ENCODE data around the gene NEURL2. TPM values are rescaled to one million over a fixed set of nuclear protein-coding genes. Genes with fewer than 3 reads are reported as not detected.
A peak's percentile ranks its signal among the peaks of the same experiment; 100 is the strongest.
"Not testable (repeated sequence)": the region's sequence is repeated elsewhere in the genome, so short reads cannot be mapped to it uniquely, and the experiment has no call there.

Gene NEURL2
- total and polyA plus RNA-seq, 10 of the 15 experiments (the other 5 are each of a cell fraction or from before 2014, with no cell fraction given), result 0.53 to 7.0 (median 2.7) TPM

DNA sequence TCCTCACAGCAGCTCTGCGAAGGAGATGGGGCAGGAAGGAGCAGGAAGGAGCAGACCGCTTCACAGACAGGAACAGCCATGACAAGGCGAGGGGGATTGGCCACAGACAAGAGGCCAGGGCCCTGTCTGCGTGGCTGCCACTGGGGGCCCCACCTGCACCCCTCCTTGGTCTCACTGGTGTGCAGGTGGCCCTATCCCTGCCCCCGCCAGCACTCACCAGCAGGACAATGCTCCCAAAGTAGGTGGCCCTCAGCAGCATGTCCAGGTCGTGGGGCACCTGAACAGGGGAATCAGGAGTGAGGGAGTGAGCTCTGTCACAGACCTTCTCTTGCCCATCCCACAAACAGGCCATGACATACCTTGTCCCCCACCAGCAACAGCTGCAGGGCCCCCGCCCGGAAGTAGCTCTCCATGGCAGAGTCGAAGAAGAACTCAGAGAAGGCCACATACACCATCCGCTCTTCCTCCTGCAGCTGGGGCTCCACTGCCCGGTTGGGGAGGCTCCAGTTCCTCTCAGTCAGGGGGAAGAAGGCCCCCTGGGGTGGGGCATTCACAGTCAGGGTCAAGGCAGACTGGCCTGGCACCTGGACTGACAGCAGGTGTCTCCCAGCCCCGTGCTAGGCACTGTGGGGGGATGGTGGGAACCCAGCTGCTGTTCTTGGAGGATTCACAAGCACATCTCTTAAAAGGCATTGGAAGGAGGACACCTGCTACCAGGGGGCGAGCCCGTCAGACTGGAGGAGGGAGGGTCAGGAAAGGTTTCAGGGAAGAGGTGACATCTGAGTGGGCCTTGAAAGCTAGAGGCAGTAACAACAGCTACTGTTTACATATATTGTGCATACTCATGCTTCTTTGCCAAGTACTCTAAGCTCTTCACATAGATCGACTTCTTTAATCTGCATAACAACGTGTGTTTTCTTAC, 13.8 kb upstream of the NEURL2 start (continued):
- TF ChIP-seq, protein P1, sequence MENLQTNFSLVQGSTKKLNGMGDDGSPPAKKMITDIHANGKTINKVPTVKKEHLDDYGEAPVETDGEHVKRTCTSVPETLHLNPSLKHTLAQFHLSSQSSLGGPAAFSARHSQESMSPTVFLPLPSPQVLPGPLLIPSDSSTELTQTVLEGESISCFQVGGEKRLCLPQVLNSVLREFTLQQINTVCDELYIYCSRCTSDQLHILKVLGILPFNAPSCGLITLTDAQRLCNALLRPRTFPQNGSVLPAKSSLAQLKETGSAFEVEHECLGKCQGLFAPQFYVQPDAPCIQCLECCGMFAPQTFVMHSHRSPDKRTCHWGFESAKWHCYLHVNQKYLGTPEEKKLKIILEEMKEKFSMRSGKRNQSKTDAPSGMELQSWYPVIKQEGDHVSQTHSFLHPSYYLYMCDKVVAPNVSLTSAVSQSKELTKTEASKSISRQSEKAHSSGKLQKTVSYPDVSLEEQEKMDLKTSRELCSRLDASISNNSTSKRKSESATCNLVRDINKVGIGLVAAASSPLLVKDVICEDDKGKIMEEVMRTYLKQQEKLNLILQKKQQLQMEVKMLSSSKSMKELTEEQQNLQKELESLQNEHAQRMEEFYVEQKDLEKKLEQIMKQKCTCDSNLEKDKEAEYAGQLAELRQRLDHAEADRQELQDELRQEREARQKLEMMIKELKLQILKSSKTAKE (IDR thresholded peaks at IDR 0.05; ENCODE audit: low read depth, poor library complexity, severe bottlenecking), result no peak

DNA sequence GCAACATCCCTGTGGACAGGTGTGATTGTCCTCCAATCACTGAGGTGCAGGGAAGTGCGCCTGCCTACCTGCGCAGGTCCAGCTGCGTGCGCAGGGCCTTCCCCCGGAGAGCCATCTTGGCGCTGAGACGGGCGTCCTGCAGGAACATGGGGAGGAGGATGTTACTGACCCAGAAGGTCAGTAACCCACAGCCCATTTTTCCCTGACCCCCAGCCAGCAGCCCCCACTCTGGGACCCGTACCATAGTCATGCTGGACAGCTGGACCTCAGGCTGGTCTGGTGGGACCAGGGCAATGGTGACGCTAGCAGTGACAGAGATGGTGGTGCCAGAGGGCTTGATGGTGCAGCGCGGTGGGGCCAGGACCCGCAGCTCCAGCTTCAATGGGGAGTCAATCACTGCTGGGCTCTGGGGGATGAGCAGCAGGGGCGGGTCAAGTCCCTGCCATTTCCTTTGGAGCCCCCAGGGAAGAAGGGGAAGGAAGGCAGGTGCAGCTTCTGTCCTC, 11.2 kb upstream of the NEURL2 start:
- H3K27ac ChIP-seq (ENCODE audit: control insufficient read depth, insufficient read depth), result no peak overlapping the region
- BruUV-seq (replicated peaks), result no TSS peak
- ATAC-seq (no peak), FAIRE-seq (no peak), DNase-seq (ENCODE audit: low read depth, low spot score) (no peak)
- ChIA-PET SMC1A (ENCODE audit: uncharacterized antibody, unreplicated experiment) (no interaction called here), RAD21 (ENCODE audit: unreplicated experiment) (no interaction called here), CTCF (interaction anchor here (0.8 kb wide), 1 partner anchor 12 kb away, joined by 3 read pairs; no protein-coding TSS in a partner anchor), POLR2A (interaction anchor here (0.7 to 1.0 kb wide), 2 partner anchors 9 to 31 kb away, joined by 3 to 7 read pairs; no protein-coding TSS in a partner anchor)
- no peaks in the 10 kb centered on the region for H3K27me3 ChIP-seq (replicated peaks in 1 of 2; ENCODE audit: control insufficient read depth in 2 of 2, insufficient read depth in 2 of 2, low read length in 1 of 2)
- no peak overlapping the region for H3K9ac ChIP-seq (ENCODE audit: control insufficient read depth, insufficient read depth, low read length)
- no peaks in the 10 kb centered on the region for H3K4me1 ChIP-seq (ENCODE audit: control insufficient read depth, insufficient read depth, low read length)
- H3K4me3 ChIP-seq, result no peak overlapping the region
- no peaks in the 10 kb centered on the region for H3K9me3 ChIP-seq (replicated peaks; ENCODE audit: control insufficient read depth, insufficient read depth, low read length)
- no peaks in the 10 kb centered on the region for H4K20me1 ChIP-seq (ENCODE audit: control insufficient read depth, insufficient read depth)
- H3K79me2 ChIP-seq (ENCODE audit: control insufficient read depth, insufficient read depth, low read length), result no peaks in the 10 kb centered on the region
- TF ChIP-seq POLR2A (IDR thresholded peaks at IDR 0.05; ENCODE audit: low read depth, low read length) (peak; percentile 43; the same call in 1 of the 2 replicates), STAT1 (conservative IDR thresholded peaks at IDR 0.05) (no peak)
- no peaks in the 10 kb centered on the region for H3K36me3 ChIP-seq (ENCODE audit: control insufficient read depth in 2 of 2, insufficient read depth in 2 of 2, low read length in 1 of 2)
- 72% methylated on average over 14 of the region's 14 CpGs for whole genome bisulfite sequencing (ENCODE audit: insufficient coverage, insufficient replicate concordance, low lambda C conversion rate, missing lambda C conversion rate)
- intact Hi-C loops (cut with micrococcal nuclease; ENCODE audit: unreplicated experiment) (no loop called here), in situ Hi-C loops (cut with MboI) (no loop called here)
- no peak overlapping the region for H3K4me2 ChIP-seq (ENCODE audit: control insufficient read depth, insufficient read depth)
- no peak overlapping the region for H2AFZ ChIP-seq (ENCODE audit: control insufficient read depth, low read depth, low read length)

DNA sequence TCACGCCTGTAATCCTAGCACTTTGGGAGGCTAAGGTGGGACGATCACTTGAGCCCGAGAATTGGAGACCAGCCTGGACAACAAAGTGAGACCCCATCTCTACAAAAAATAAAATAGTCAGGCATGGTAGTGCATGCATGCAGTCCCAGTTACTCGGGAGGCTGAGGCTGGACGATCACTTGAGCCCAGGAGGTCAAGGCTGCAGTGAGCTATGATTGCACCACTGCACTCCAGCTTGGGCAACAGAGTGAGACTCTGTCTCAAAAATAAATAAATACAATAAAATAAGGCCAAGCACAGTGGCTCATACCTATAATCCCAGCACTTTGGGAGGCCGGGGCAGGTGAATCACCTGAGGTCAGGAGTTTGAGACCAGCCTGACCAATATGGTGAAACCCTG, 10.3 kb upstream of the NEURL2 start:
- H3K4me2 ChIP-seq (ENCODE audit: control insufficient read depth, insufficient read depth); H3K79me2 ChIP-seq (ENCODE audit: control insufficient read depth, insufficient read depth, low read length); FAIRE-seq; H3K27ac ChIP-seq (ENCODE audit: control insufficient read depth, insufficient read depth); H3K27me3 ChIP-seq (replicated peaks in 1 of 2; ENCODE audit: control insufficient read depth in 2 of 2, insufficient read depth in 2 of 2, low read length in 1 of 2); intact Hi-C loops (cut with micrococcal nuclease; ENCODE audit: unreplicated experiment); H4K20me1 ChIP-seq (ENCODE audit: control insufficient read depth, insufficient read depth); H3K36me3 ChIP-seq (ENCODE audit: control insufficient read depth in 2 of 2, insufficient read depth in 2 of 2, low read length in 1 of 2); H3K4me3 ChIP-seq; BruUV-seq (replicated peaks); SMC1A ChIA-PET (ENCODE audit: uncharacterized antibody, unreplicated experiment); ATAC-seq; RAD21 ChIA-PET (ENCODE audit: unreplicated experiment); H2AFZ ChIP-seq (ENCODE audit: control insufficient read depth, low read depth, low read length); H3K9me3 ChIP-seq (replicated peaks; ENCODE audit: control insufficient read depth, insufficient read depth, low read length); H3K4me1 ChIP-seq (ENCODE audit: control insufficient read depth, insufficient read depth, low read length); H3K9ac ChIP-seq (ENCODE audit: control insufficient read depth, insufficient read depth, low read length); DNase-seq (ENCODE audit: low read depth, low spot score); in situ Hi-C loops (cut with MboI): not testable (repeated sequence)
- WGBS (ENCODE audit: insufficient coverage, insufficient replicate concordance, low lambda C conversion rate, missing lambda C conversion rate), result 96% methylated on average over 6 of the region's 6 CpGs
- ChIA-PET POLR2A (interaction anchor here (1.0 kb wide), 1 partner anchor 32 kb away, joined by 3 read pairs; no protein-coding TSS in a partner anchor), CTCF (interaction anchor here (0.8 kb wide), 2 partner anchors 11 to 68 kb away, joined by 3 read pairs; no protein-coding TSS in a partner anchor)
